SK-N-SH (cell line): ENCODE measurements around the gene CPLX3. TPM values are rescaled to one million over a fixed set of nuclear protein-coding genes. Genes with fewer than 3 reads are reported as not detected.

Source experiments
- CTCF ChIA-PET: fragments of 300-600, 350-600 bp; formaldehyde crosslinking; extraction: SDS; loops from one replicate; lab custom pipeline; 2021; lab: Yijun Ruan, JAX
- POLR2A ChIA-PET: fragments of 350-600 bp; sonication (Branson Sonifier 250); formaldehyde crosslinking; extraction: SDS; loops from one replicate; lab custom pipeline; 2020; ENCODE audit warnings: antibody characterized with exemption, inconsistent platforms; lab: Yijun Ruan, JAX
- DNase-seq: peaks from one replicate; pipeline ENCODE4 v3.0.0; 2012
- H2AFZ ChIP-seq: fragments of 200-600 bp; sonication (generic); 2 replicates; pipeline ENCODE4 v1.8.1; 2016; ENCODE audit warnings: antibody characterized with exemption, mild to moderate bottlenecking, low read depth
- H3F3A ChIP-seq: fragments of 200-600 bp; sonication (generic); replicated peaks from 2 replicates; pipeline ENCODE3; 2016; ENCODE audit warnings: antibody characterized with exemption, mild to moderate bottlenecking; ENCODE audit not compliant: insufficient read depth
- H3K27ac ChIP-seq, 2 experiments: fragments of 200-500 bp in 1 of 2; fragments of 200-600 bp in 1 of 2; sonication (Bioruptor generic) in 1 of 2; sonication (generic), shearing (Covaris generic) in 1 of 2; 2 replicates each; pipeline versions ENCODE4 v1.5.1 to v1.6.1; 2014 to 2016; ENCODE audit warnings: low read depth in 2 of 2, inconsistent platforms in 1 of 2, low read length in 1 of 2, mild to moderate bottlenecking in 1 of 2, mixed read lengths in 1 of 2
- H3K27me3 ChIP-seq: fragments of 200-600 bp; sonication (generic), shearing (Covaris generic); 2 replicates; pipeline ENCODE4 v1.6.1; 2016; ENCODE audit warnings: mixed run types; ENCODE audit not compliant: insufficient read depth
- H3K36me3 ChIP-seq, 2 experiments: fragments of 200-500 bp in 1 of 2; fragments of 200-600 bp in 1 of 2; sonication (Bioruptor generic) in 1 of 2; sonication (generic) in 1 of 2; replicated peaks in 1 of 2; 2 replicates each; pipeline versions ENCODE3 to v1.5.1; 2014 to 2016; ENCODE audit warnings: low read length in 1 of 2, mild to moderate bottlenecking in 1 of 2; ENCODE audit not compliant: insufficient read depth in 2 of 2, control insufficient read depth in 1 of 2
- H3K4me1 ChIP-seq, 2 experiments: fragments of 200-500 bp in 1 of 2; fragments of 200-600 bp in 1 of 2; sonication (Bioruptor generic) in 1 of 2; sonication (generic), shearing (Covaris generic) in 1 of 2; 2 replicates each; pipeline versions ENCODE4 v1.5.1 to v1.6.1; 2014 to 2016; ENCODE audit warnings: low read depth in 1 of 2, low read length in 1 of 2, mixed run types in 1 of 2; ENCODE audit not compliant: insufficient read depth in 2 of 2, control insufficient read depth in 1 of 2
- H3K4me2 ChIP-seq: fragments of 200-600 bp; sonication (generic), shearing (Covaris generic); 2 replicates; pipeline ENCODE4 v1.6.1; 2017; ENCODE audit warnings: mixed run types
- H3K4me3 ChIP-seq, 2 experiments: fragments of 200-500 bp in 1 of 2; fragments of 200-600 bp in 1 of 2; sonication (Bioruptor generic) in 1 of 2; sonication (generic), shearing (Covaris generic) in 1 of 2; 2 replicates each; pipeline versions ENCODE4 v1.5.1 to v1.8.1; 2014 to 2016; ENCODE audit warnings: low read depth in 2 of 2, inconsistent platforms in 1 of 2, low read length in 1 of 2, mild to moderate bottlenecking in 1 of 2, mixed read lengths in 1 of 2, moderate library complexity in 1 of 2
- H3K79me2 ChIP-seq: fragments of 200-600 bp; sonication (generic); 2 replicates; pipeline ENCODE4 v1.8.1; 2017; ENCODE audit warnings: mild to moderate bottlenecking; ENCODE audit not compliant: insufficient read depth
- H3K9ac ChIP-seq: fragments of 200-600 bp; sonication (generic); 2 replicates; pipeline ENCODE4 v1.6.1; 2017; ENCODE audit warnings: mixed run types
- H3K9me2 ChIP-seq: fragments of 200-600 bp; sonication (generic); 2 replicates; pipeline ENCODE4 v1.6.1; 2017; ENCODE audit warnings: mixed run types
- H3K9me3 ChIP-seq: fragments of 200-600 bp; sonication (generic); 2 replicates; pipeline ENCODE4 v1.6.1; 2017; ENCODE audit warnings: mixed run types, mild to moderate bottlenecking, moderate library complexity
- H4K20me1 ChIP-seq: fragments of 200-600 bp; sonication (generic); 2 replicates; pipeline ENCODE4 v1.6.1; 2017; ENCODE audit warnings: mild to moderate bottlenecking, mixed run types; ENCODE audit not compliant: insufficient read depth
- CHD2 ChIP-seq: fragments of 150-350 bp; IDR thresholded peaks from 2 replicates; pipeline ENCODE4 v1.6.1; 2018; ENCODE audit warnings: low read length; ENCODE audit not compliant: partially characterized antibody
- EP300 ChIP-seq, 2 experiments: IDR thresholded peaks; 2 replicates each; pipeline versions ENCODE4 v1.4.0 to v1.6.1; 2012; ENCODE audit warnings: borderline replicate concordance in 1 of 2, low read depth in 1 of 2, low read length in 1 of 2
- GABPA ChIP-seq: IDR thresholded peaks from 2 replicates; pipeline ENCODE4 v1.4.0; 2012; ENCODE audit warnings: low read depth, mild to moderate bottlenecking
- GATA2 ChIP-seq: sonication (generic); formaldehyde crosslinking; IDR thresholded peaks from 2 replicates; pipeline ENCODE4 v1.5.0; 2020; ENCODE audit warnings: mild to moderate bottlenecking, missing genetic modification reagents
- MAX ChIP-seq: IDR thresholded peaks from 2 replicates; pipeline ENCODE4 v1.4.0; 2012; ENCODE audit warnings: low read depth
- NRF1 ChIP-seq: IDR thresholded peaks from 2 replicates; pipeline ENCODE4 v1.6.1; 2012; ENCODE audit warnings: low read depth, mild to moderate bottlenecking, low read length
- RAD21 ChIP-seq: IDR thresholded peaks from 2 replicates; pipeline ENCODE4 v1.6.1; 2012; ENCODE audit warnings: mild to moderate bottlenecking, low read length
- RFX5 ChIP-seq: IDR thresholded peaks from 2 replicates; pipeline ENCODE4 v1.6.1; 2012; ENCODE audit warnings: mild to moderate bottlenecking, improper control_type of control experiment, low read length
- RXRA ChIP-seq: IDR thresholded peaks from 2 replicates; pipeline ENCODE4 v1.4.0; 2012; ENCODE audit warnings: low read depth, mild to moderate bottlenecking, borderline replicate concordance
- SIN3A ChIP-seq: IDR thresholded peaks from 2 replicates; pipeline ENCODE4 v1.6.1; 2012; ENCODE audit warnings: low read depth, mild to moderate bottlenecking, low read length, moderate library complexity, borderline replicate concordance
- SMC3 ChIP-seq: IDR thresholded peaks from 2 replicates; pipeline ENCODE4 v1.6.1; 2012; ENCODE audit warnings: low read depth, low read length, improper control_type of control experiment
- TAF1 ChIP-seq: IDR thresholded peaks from 2 replicates; pipeline ENCODE4 v1.6.1; 2012; ENCODE audit warnings: low read depth, mild to moderate bottlenecking, low read length, moderate library complexity, borderline replicate concordance
- TCF12 ChIP-seq: IDR thresholded peaks from 2 replicates; pipeline ENCODE4 v1.4.0; 2012
- TEAD4 ChIP-seq: IDR thresholded peaks from 2 replicates; pipeline ENCODE4 v1.4.0; 2012; ENCODE audit warnings: mild to moderate bottlenecking, borderline replicate concordance; ENCODE audit not compliant: insufficient read depth
- USF1 ChIP-seq: IDR thresholded peaks from 2 replicates; pipeline ENCODE4 v1.4.0; 2012; ENCODE audit warnings: low read depth, borderline replicate concordance
- YY1 ChIP-seq: IDR thresholded peaks from 2 replicates; pipeline ENCODE4 v1.4.0; 2012; ENCODE audit warnings: low read depth, mild to moderate bottlenecking
- WGBS: methylation state at CpG from one replicate; pipeline ENCODE4 v1.1.6; 2017; ENCODE audit warnings: low lambda C conversion rate; 5-methylcytosine and 5-hydroxymethylcytosine counted together
- polyA plus RNA-seq, 3 experiments: library from polyadenylated mRNA; depleted of rRNA; stranded (reverse); fragments of >200 nt; gene quantifications; 2 replicates each; pipeline ENCODE4 v1.2.3, GENCODE V29; 2012
- TF ChIP-seq, protein P1 (sequence below): fragments of 150-350 bp; IDR thresholded peaks from 2 replicates; pipeline ENCODE4 v1.6.1; 2016; ENCODE audit warnings: mild to moderate bottlenecking, low read depth, low read length
- TF ChIP-seq, protein P2 (sequence below): IDR thresholded peaks from 2 replicates; pipeline ENCODE4 v1.4.0; 2012; ENCODE audit warnings: low read depth, borderline replicate concordance
- TF ChIP-seq, protein P3 (sequence below): fragments of 200-600 bp; sonication (generic); IDR thresholded peaks from 2 replicates; pipeline ENCODE4 v1.6.1; 2017; ENCODE audit warnings: antibody characterized with exemption, mild to moderate bottlenecking, moderate library complexity

Gene CPLX3
- polyA plus RNA-seq, 1 of the 3 experiments (the other 2 are of a cell fraction) = not detected

DNA sequence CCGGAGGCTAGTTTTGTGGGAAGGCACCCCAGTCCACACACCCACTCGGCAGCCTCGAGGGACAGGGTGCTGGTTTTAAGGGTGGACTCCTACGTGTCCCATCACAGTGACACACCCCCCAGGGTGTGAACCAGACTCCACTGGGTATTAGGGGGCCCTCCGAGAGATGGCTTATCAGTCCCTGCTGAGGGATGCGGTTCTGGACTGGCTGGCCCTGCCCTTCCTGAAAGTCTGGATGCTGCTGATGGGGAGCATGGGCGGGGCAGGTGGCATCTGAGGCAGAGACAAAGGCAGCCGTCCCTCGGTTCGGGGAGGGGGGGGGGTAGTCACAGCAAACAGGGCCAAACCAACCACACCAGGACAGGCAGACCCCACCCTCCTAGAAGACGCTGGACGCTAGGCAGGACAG, 17.5 kb downstream of the CPLX3 start:
- H3K27ac ChIP-seq = peak overlapping the region; percentile 72 to 85; a peak in 3 of 4 replicates
- no peaks in the 10 kb centered on the region for H3K79me2 ChIP-seq
- peak overlapping the region; percentile 96; the same call in 1 of the 2 replicates for H3K4me2 ChIP-seq
- no peaks in the 10 kb centered on the region for H3F3A ChIP-seq
- WGBS = 94% methylated on average over 5 of the region's 12 CpGs
- H2AFZ ChIP-seq = no peak overlapping the region
- ChIA-PET CTCF (interaction anchor here (0.6 to 10.8 kb wide), 23 partner anchors 9 to 151 kb away, joined by 3 to 95 read pairs (median 5); partner anchors contain the start of genes CSK, RPP25 and SCAMP5), POLR2A (interaction anchor here (0.7 to 1.2 kb wide), 3 partner anchors 26 to 180 kb away, joined by 3 to 4 read pairs (median 3); partner anchors contain the start of gene PPCDC)
- H3K36me3 ChIP-seq = peaks cover 0 to 46% of the 10 kb centered on the region in 2 experiments
- peak overlapping the region; percentile 72 for H3K9ac ChIP-seq
- no peaks in the 10 kb centered on the region for H4K20me1 ChIP-seq
- H3K9me3 ChIP-seq = no peaks in the 10 kb centered on the region
- peak; percentile 42 for DNase-seq
- H3K4me3 ChIP-seq = no peak overlapping the region; a peak in 1 of 4 replicates
- peaks cover 0 to 23% of the 10 kb centered on the region in 2 experiments; a peak in 2 of 4 replicates for H3K4me1 ChIP-seq
- no peaks in the 10 kb centered on the region for H3K9me2 ChIP-seq
- H3K27me3 ChIP-seq = no peaks in the 10 kb centered on the region
- TF ChIP-seq TEAD4 (no peak), EP300 (IDR thresholded peaks at IDR 0.05; ENCODE audit: borderline replicate concordance in 1 of 2, low read depth in 1 of 2, low read length in 1 of 2) (no peak), SIN3A (no peak), TCF12 (no peak)

- 96% methylated on average over 10 of the region's 12 CpGs for WGBS
- H2AFZ ChIP-seq = no peak overlapping the region
- no peak for TF ChIP-seq GATA2 (CRISPR knock-in tag)
- TF ChIP-seq EP300 (IDR thresholded peaks at IDR 0.05; ENCODE audit: borderline replicate concordance in 1 of 2, low read depth in 1 of 2, low read length in 1 of 2) = no peak
- TF ChIP-seq, protein P1, sequence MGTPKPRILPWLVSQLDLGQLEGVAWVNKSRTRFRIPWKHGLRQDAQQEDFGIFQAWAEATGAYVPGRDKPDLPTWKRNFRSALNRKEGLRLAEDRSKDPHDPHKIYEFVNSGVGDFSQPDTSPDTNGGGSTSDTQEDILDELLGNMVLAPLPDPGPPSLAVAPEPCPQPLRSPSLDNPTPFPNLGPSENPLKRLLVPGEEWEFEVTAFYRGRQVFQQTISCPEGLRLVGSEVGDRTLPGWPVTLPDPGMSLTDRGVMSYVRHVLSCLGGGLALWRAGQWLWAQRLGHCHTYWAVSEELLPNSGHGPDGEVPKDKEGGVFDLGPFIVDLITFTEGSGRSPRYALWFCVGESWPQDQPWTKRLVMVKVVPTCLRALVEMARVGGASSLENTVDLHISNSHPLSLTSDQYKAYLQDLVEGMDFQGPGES = no peak
- TF ChIP-seq CHD2 = no peak
- no peak for TF ChIP-seq GABPA
- no peak for TF ChIP-seq RAD21
- no peak for TF ChIP-seq SMC3
- TF ChIP-seq NRF1 = no peak
- no peak for TF ChIP-seq YY1
- TF ChIP-seq, protein P2, sequence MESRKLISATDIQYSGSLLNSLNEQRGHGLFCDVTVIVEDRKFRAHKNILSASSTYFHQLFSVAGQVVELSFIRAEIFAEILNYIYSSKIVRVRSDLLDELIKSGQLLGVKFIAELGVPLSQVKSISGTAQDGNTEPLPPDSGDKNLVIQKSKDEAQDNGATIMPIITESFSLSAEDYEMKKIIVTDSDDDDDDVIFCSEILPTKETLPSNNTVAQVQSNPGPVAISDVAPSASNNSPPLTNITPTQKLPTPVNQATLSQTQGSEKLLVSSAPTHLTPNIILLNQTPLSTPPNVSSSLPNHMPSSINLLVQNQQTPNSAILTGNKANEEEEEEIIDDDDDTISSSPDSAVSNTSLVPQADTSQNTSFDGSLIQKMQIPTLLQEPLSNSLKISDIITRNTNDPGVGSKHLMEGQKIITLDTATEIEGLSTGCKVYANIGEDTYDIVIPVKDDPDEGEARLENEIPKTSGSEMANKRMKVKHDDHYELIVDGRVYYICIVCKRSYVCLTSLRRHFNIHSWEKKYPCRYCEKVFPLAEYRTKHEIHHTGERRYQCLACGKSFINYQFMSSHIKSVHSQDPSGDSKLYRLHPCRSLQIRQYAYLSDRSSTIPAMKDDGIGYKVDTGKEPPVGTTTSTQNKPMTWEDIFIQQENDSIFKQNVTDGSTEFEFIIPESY = no peak
- TF ChIP-seq, protein P3, sequence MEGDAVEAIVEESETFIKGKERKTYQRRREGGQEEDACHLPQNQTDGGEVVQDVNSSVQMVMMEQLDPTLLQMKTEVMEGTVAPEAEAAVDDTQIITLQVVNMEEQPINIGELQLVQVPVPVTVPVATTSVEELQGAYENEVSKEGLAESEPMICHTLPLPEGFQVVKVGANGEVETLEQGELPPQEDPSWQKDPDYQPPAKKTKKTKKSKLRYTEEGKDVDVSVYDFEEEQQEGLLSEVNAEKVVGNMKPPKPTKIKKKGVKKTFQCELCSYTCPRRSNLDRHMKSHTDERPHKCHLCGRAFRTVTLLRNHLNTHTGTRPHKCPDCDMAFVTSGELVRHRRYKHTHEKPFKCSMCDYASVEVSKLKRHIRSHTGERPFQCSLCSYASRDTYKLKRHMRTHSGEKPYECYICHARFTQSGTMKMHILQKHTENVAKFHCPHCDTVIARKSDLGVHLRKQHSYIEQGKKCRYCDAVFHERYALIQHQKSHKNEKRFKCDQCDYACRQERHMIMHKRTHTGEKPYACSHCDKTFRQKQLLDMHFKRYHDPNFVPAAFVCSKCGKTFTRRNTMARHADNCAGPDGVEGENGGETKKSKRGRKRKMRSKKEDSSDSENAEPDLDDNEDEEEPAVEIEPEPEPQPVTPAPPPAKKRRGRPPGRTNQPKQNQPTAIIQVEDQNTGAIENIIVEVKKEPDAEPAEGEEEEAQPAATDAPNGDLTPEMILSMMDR = no peak
- no peak for TF ChIP-seq MAX
- no peak for TF ChIP-seq RFX5
- TF ChIP-seq USF1 = no peak
- no peak for TF ChIP-seq RXRA
- no peak for TF ChIP-seq TEAD4
- no peak for TF ChIP-seq TAF1
Measured at GRCh38 chr15:74844319-74845207, 18.1 kb downstream of the CPLX3 start.

More at GRCh38 chr15:74844319-74845207, 18.1 kb downstream of the CPLX3 start:
- DNase-seq = peak; percentile 24
- no peaks in the 10 kb centered on the region for H3K27me3 ChIP-seq
- no peaks in the 10 kb centered on the region for H3F3A ChIP-seq
- H3K9ac ChIP-seq = no peak overlapping the region
- H3K9me3 ChIP-seq = no peaks in the 10 kb centered on the region
- H3K27ac ChIP-seq = peak overlapping the region in 1 of 2 experiments; percentile 40; a peak in 1 of 4 replicates
- no peak overlapping the region for H3K4me3 ChIP-seq
- H4K20me1 ChIP-seq = no peaks in the 10 kb centered on the region
- ChIA-PET CTCF (interaction anchor here (1.0 to 10.8 kb wide), 10 partner anchors 8 to 212 kb away, joined by 3 to 95 read pairs (median 6); partner anchors contain the start of gene RPP25), POLR2A (interaction anchor here (0.7 to 1.2 kb wide), 2 partner anchors 14 to 55 kb away, joined by 3 to 4 read pairs; no protein-coding TSS in a partner anchor)
- no peaks in the 10 kb centered on the region for H3K9me2 ChIP-seq
- no peak overlapping the region for H3K4me2 ChIP-seq
- peaks cover 0 to 42% of the 10 kb centered on the region in 2 experiments for H3K36me3 ChIP-seq
- H3K79me2 ChIP-seq = no peaks in the 10 kb centered on the region
- H3K4me1 ChIP-seq = peaks cover 0 to 23% of the 10 kb centered on the region in 2 experiments; a peak in 2 of 4 replicates
